ENCODE measurements around the gene CD40. TPM values are rescaled to one million over a fixed set of nuclear protein-coding genes. Genes with fewer than 3 reads are reported as not detected.
"Not testable (repeated sequence)": the region's sequence is repeated elsewhere in the genome, so short reads cannot be mapped to it uniquely, and the experiment has no call there.

The CD40 gene
- total RNA-seq, 4 donors from 2014 or later, result 12.0 to 17.5 (median 15.9) TPM

GRCh38 chr20:46089167-46089416 lies 29.0 kb upstream of the CD40 start:
- 0% methylated on average over 8 to 20 of the region's 31 CpGs for WGBS, 2 donors
- DNase-seq (ENCODE audit: low spot score in 2 of 2), result peak; percentile 42 to 90

GRCh38 chr20:46089417-46090388 lies 28.4 kb upstream of the CD40 start, which contains the start of gene NCOA5:
NCOA5 (minus strand) TSS chr20:46089962; CDS start chr20:46079424, 10,538 bp downstream.
- 1% methylated on average over 38 to 90 of the region's 100 CpGs for WGBS, 2 donors
- H3K4me3 ChIP-seq (ENCODE audit: low read depth, poor library complexity, severe bottlenecking), result peak within 1 kb of the TSS; percentile 51
- TF ChIP-seq, protein P1, sequence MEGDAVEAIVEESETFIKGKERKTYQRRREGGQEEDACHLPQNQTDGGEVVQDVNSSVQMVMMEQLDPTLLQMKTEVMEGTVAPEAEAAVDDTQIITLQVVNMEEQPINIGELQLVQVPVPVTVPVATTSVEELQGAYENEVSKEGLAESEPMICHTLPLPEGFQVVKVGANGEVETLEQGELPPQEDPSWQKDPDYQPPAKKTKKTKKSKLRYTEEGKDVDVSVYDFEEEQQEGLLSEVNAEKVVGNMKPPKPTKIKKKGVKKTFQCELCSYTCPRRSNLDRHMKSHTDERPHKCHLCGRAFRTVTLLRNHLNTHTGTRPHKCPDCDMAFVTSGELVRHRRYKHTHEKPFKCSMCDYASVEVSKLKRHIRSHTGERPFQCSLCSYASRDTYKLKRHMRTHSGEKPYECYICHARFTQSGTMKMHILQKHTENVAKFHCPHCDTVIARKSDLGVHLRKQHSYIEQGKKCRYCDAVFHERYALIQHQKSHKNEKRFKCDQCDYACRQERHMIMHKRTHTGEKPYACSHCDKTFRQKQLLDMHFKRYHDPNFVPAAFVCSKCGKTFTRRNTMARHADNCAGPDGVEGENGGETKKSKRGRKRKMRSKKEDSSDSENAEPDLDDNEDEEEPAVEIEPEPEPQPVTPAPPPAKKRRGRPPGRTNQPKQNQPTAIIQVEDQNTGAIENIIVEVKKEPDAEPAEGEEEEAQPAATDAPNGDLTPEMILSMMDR (IDR thresholded peaks at IDR 0.05), result no peak
- peak in 1 of 2 donors; percentile 86 for TF ChIP-seq POLR2A (IDR thresholded peaks at IDR 0.05)
- intact Hi-C loops (cut with DNase I; ENCODE audit: low total_unique reads), result no loop called here
- peak; percentile 95 to 99 for DNase-seq (ENCODE audit: low spot score in 2 of 2)

More at GRCh38 chr20:46089167-46089416, 29.0 kb upstream of the CD40 start:
- TF ChIP-seq POLR2A (IDR thresholded peaks at IDR 0.05), result no peak
- TF ChIP-seq, protein P1 (IDR thresholded peaks at IDR 0.05), result no peak
- intact Hi-C loops (cut with DNase I; ENCODE audit: low total_unique reads), result no loop called here
- peak overlapping the region; percentile 51 for H3K4me3 ChIP-seq (ENCODE audit: low read depth, poor library complexity, severe bottlenecking)

- H3K4me3 ChIP-seq (ENCODE audit: low read depth, poor library complexity, severe bottlenecking); DNase-seq (ENCODE audit: low spot score in 2 of 2); intact Hi-C loops (cut with DNase I; ENCODE audit: low total_unique reads): not testable (repeated sequence)
- WGBS, 2 donors, result 95 to 96% methylated on average over 50 to 52 of the region's 52 CpGs
These were observed 26.2 kb upstream of the CD40 start for GRCh38 chr20:46091622-46092535.

DNA sequence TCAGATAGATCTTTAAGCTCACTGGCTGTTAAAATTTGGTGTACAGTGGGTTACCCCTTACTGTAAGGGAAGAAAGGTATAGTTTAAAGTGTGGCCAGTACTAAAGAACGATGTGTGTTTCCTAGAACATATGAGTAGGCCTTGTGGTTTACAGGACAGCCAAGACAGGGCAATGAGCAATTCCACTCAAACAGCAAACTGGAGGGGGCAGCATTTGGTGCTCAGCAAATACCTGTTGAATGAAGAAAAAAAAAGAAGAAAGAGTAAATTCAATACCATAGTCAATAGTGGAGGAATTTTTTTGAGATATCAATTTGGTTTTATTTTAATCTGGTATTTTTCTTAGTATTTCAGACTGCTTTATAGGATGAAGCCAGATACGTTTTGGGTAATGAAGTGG lies 24.6 kb upstream of the CD40 start:
- TF ChIP-seq POLR2A (IDR thresholded peaks at IDR 0.05), result no peak
- TF ChIP-seq, protein P1 (IDR thresholded peaks at IDR 0.05), result no peak
- intact Hi-C loops (cut with DNase I; ENCODE audit: low total_unique reads), result no loop called here
- no peak overlapping the region for H3K4me3 ChIP-seq (ENCODE audit: low read depth, poor library complexity, severe bottlenecking)
- WGBS, 2 donors, result 80 to 84% methylated on average over 2 of the region's 2 CpGs
- DNase-seq (ENCODE audit: low spot score in 2 of 2), result no peak

GRCh38 chr20:46099491-46100287 lies 18.4 kb upstream of the CD40 start:
- DNase-seq (ENCODE audit: low spot score in 2 of 2), result no peak
- TF ChIP-seq POLR2A (IDR thresholded peaks at IDR 0.05), result no peak
- TF ChIP-seq, protein P1 (IDR thresholded peaks at IDR 0.05), result no peak
- 33 to 36% methylated on average over 44 to 46 of the region's 48 CpGs for WGBS, 2 donors
- H3K4me3 ChIP-seq (ENCODE audit: low read depth, poor library complexity, severe bottlenecking), result no peak overlapping the region
- intact Hi-C loops (cut with DNase I; ENCODE audit: low total_unique reads), result no loop called here

DNA sequence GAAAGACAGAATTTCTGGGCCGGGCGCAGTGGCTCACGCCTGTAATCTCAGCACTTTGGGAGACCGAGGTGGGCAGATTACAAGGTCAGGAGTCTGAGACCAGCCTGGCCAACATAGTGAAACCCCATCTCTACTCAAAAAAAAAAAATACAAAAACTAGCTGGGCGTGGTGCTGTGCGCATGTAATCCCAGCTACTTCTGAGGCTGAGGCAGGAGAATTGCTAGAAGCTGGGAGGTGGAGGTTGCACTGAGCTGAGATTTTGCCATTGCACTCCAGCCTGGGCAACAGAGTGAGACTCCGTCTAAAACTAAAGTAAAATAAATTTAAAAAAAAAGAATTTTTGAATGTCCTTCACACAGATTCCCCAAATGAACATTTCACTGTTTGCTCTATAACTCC lies 17.7 kb upstream of the CD40 start:
- intact Hi-C loops (cut with DNase I; ENCODE audit: low total_unique reads); DNase-seq (ENCODE audit: low spot score in 2 of 2); H3K4me3 ChIP-seq (ENCODE audit: low read depth, poor library complexity, severe bottlenecking): not testable (repeated sequence)
- WGBS, 2 donors, result 83 to 89% methylated on average over 7 of the region's 7 CpGs
